Activated CD4-positive, alpha-beta T cell treated with anti-CD3 and anti-CD28 coated beads for 48 hours (primary cell): ENCODE measurements around the gene MAGI1.

Source experiments
- DNase-seq: peaks from one replicate; pipeline ENCODE4 v3.0.0-alpha.2; 2020

MAGI1 gene

GRCh38 chr3:65824166-65824565, 214.6 kb downstream of the MAGI1 start:
- DNase-seq, result no peak

- no peak for DNase-seq
Observed at GRCh38 chr3:65820600-65820999, 218.1 kb downstream of the MAGI1 start.

GRCh38 chr3:65819896-65820295, 218.8 kb downstream of the MAGI1 start:
- no peak for DNase-seq

- DNase-seq, result no peak
Observed at GRCh38 chr3:65817553-65818126, 221.1 kb downstream of the MAGI1 start.

GRCh38 chr3:65816208-65816607, 222.5 kb downstream of the MAGI1 start:
- no peak for DNase-seq

- DNase-seq, result no peak
Observed at GRCh38 chr3:65814845-65815578, 223.7 kb downstream of the MAGI1 start.

GRCh38 chr3:65811892-65812291, 226.8 kb downstream of the MAGI1 start:
- no peak for DNase-seq

GRCh38 chr3:65811086-65811761, 227.5 kb downstream of the MAGI1 start:
- DNase-seq, result no peak

- no peak for DNase-seq
Observed at GRCh38 chr3:65810302-65810701, 228.4 kb downstream of the MAGI1 start.

- no peak for DNase-seq
Observed at GRCh38 chr3:65809641-65810150, 229.0 kb downstream of the MAGI1 start.

- no peak for DNase-seq
Observed at GRCh38 chr3:65808824-65809223, 229.9 kb downstream of the MAGI1 start.

GRCh38 chr3:65808407-65808806, 230.3 kb downstream of the MAGI1 start:
- no peak for DNase-seq

GRCh38 chr3:65807225-65807624, 231.5 kb downstream of the MAGI1 start:
- DNase-seq, result no peak

GRCh38 chr3:65806600-65806999, 232.1 kb downstream of the MAGI1 start:
- no peak for DNase-seq

GRCh38 chr3:65796676-65797075, 242.0 kb downstream of the MAGI1 start:
- no peak for DNase-seq

- DNase-seq, result no peak
Observed at GRCh38 chr3:65795166-65795565, 243.6 kb downstream of the MAGI1 start.

- DNase-seq, result no peak
Observed at GRCh38 chr3:65793495-65794200, 245.1 kb downstream of the MAGI1 start.

GRCh38 chr3:65788461-65788860, 250.3 kb downstream of the MAGI1 start:
- DNase-seq, result no peak

- no peak for DNase-seq
Observed at GRCh38 chr3:65787827-65788226, 250.9 kb downstream of the MAGI1 start.

GRCh38 chr3:65787340-65787739, 251.4 kb downstream of the MAGI1 start:
- no peak for DNase-seq

- DNase-seq, result no peak
Observed at GRCh38 chr3:65786890-65787289, 251.8 kb downstream of the MAGI1 start.

- DNase-seq, result no peak
Observed at GRCh38 chr3:65785065-65785645, 253.6 kb downstream of the MAGI1 start.

- DNase-seq, result no peak
Observed at GRCh38 chr3:65783117-65783516, 255.6 kb downstream of the MAGI1 start.
